OCI-LY1 (cell line): ENCODE results near the gene C1orf116.

Source experiments
- H2AFZ ChIP-seq: fragments of 200-600 bp; sonication (generic), shearing (Covaris generic); 2 replicates; pipeline ENCODE4 v1.6.0; 2014; ENCODE audit warnings: antibody characterized with exemption, mild to moderate bottlenecking, low read length
- H3F3A ChIP-seq: fragments of 200-600 bp; sonication (generic), shearing (Covaris generic); 2 replicates; pipeline ENCODE4 v1.6.0; 2014; ENCODE audit warnings: mild to moderate bottlenecking, antibody characterized with exemption, low read length, moderate library complexity; ENCODE audit not compliant: insufficient read depth
- H3K27ac ChIP-seq: fragments of 200-600 bp; sonication (generic); 2 replicates; pipeline ENCODE4 v1.5.1; 2014; ENCODE audit warnings: low read length, mixed run types, mild to moderate bottlenecking, low read depth; ENCODE audit not compliant: poor library complexity, severe bottlenecking
- H3K27me3 ChIP-seq: fragments of 200-600 bp; sonication (generic); 2 replicates; pipeline ENCODE4 v1.6.0; 2014; ENCODE audit warnings: antibody characterized with exemption, mild to moderate bottlenecking, low read length, moderate library complexity; ENCODE audit not compliant: insufficient read depth
- H3K36me3 ChIP-seq: fragments of 200-600 bp; sonication (generic); 2 replicates; pipeline ENCODE4 v1.6.1; 2014; ENCODE audit warnings: mild to moderate bottlenecking, antibody characterized with exemption, low read length, moderate library complexity, mixed read lengths; ENCODE audit not compliant: insufficient read depth
- H3K4me1 ChIP-seq: fragments of 200-600 bp; sonication (generic); 2 replicates; pipeline ENCODE4 v1.5.1; 2014; ENCODE audit warnings: mild to moderate bottlenecking, low read length, moderate library complexity; ENCODE audit not compliant: insufficient read depth, severe bottlenecking
- H3K4me2 ChIP-seq: fragments of 200-600 bp; sonication (generic), shearing (Covaris generic); 2 replicates; pipeline ENCODE4 v1.6.1; 2014; ENCODE audit warnings: low read length
- H3K4me3 ChIP-seq: fragments of 200-600 bp; sonication (generic); 2 replicates; pipeline ENCODE4 v1.5.1; 2014; ENCODE audit warnings: low read length, low read depth, mild to moderate bottlenecking, mixed read lengths; ENCODE audit not compliant: poor library complexity, severe bottlenecking
- H3K79me2 ChIP-seq: fragments of 200-600 bp; shearing (Covaris generic); 2 replicates; pipeline ENCODE4 v1.6.1; 2016; ENCODE audit warnings: mixed run types, low read length, mixed read lengths; ENCODE audit not compliant: insufficient read depth
- H3K9ac ChIP-seq: fragments of 200-600 bp; sonication (generic), shearing (Covaris generic); 2 replicates; pipeline ENCODE4 v1.6.1; 2014; ENCODE audit warnings: mild to moderate bottlenecking, low read length, mixed read lengths
- H3K9me2 ChIP-seq: fragments of 200-600 bp; sonication (generic), shearing (Covaris generic); 2 replicates; pipeline ENCODE4 v1.6.1; 2014; ENCODE audit warnings: low read depth, mild to moderate bottlenecking, low read length, mixed read lengths
- H3K9me3 ChIP-seq: fragments of 200-600 bp; shearing (Covaris generic); 2 replicates; pipeline ENCODE4 v1.6.1; 2014; ENCODE audit warnings: low read length, mixed read lengths
- H4K20me1 ChIP-seq: fragments of 200-600 bp; sonication (generic), shearing (Covaris generic); 2 replicates; pipeline ENCODE4 v1.6.0; 2016; ENCODE audit warnings: mild to moderate bottlenecking, low read length; ENCODE audit not compliant: insufficient read depth
- CTCF ChIP-seq: fragments of 200-600 bp; sonication (generic), shearing (Covaris generic); IDR thresholded peaks from 2 replicates; pipeline ENCODE4 v1.5.1; 2017; ENCODE audit warnings: mild to moderate bottlenecking, antibody characterized with exemption, low read length, moderate library complexity, mixed read lengths
- EZH2 ChIP-seq: fragments of 200-600 bp; sonication (generic), shearing (Covaris generic); IDR thresholded peaks from 2 replicates; pipeline ENCODE4 v1.8.0; 2017; ENCODE audit warnings: borderline replicate concordance, mixed run types, mild to moderate bottlenecking, antibody characterized with exemption, low read length, moderate library complexity, mixed read lengths

Gene C1orf116

DNA sequence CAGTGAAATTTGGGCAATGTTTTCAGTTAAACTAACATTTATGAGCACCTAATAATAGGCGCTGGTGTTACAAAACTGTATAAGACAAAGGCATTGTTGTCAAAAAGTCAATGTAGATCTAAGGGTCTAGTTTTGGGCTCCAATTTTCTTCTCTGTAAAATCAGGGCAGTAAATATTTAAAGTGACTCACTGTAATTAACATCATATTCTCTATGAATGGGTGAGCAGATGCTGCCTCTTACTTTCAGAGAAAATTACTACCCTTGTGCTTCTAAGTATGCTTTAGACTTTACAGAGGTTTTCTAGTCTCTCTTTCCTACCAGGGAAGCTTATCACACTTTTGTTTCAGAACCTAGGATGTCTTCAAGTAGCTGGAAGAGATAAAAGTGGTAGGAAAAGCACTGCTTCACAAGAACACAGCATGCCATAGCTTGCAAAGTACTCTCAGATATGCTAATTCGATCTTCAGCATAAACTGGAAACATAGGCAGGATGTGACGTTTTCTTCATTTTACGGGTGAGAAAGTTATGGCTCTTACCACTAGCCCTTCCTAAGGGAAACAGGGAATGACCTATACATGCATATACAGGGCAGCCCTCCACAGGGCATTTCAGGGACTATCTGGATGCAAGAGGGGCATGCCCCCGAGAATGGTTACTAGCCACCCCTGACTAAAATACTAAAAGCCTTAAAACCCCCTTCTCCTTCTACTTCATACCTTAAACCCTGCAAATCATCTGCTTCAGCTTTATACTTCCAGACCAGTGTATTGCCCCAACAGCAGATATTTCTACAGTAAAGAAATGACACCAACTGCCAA is 2.6 kb downstream of the C1orf116 start:
- H3K27ac ChIP-seq = no peak overlapping the region
- no peak overlapping the region for H3K9ac ChIP-seq
- H3K36me3 ChIP-seq = no peaks in the 10 kb centered on the region
- TF ChIP-seq CTCF (no peak), EZH2 (no peak)
- no peaks in the 10 kb centered on the region for H3K9me2 ChIP-seq
- no peak overlapping the region for H3K4me2 ChIP-seq
- H4K20me1 ChIP-seq = no peaks in the 10 kb centered on the region
- no peaks in the 10 kb centered on the region for H3K79me2 ChIP-seq
- H3K4me1 ChIP-seq = no peaks in the 10 kb centered on the region
- H3K27me3 ChIP-seq = no peaks in the 10 kb centered on the region
- no peaks in the 10 kb centered on the region for H3K9me3 ChIP-seq
- H3K4me3 ChIP-seq = no peak overlapping the region
- no peaks in the 10 kb centered on the region for H3F3A ChIP-seq
- no peak overlapping the region for H2AFZ ChIP-seq

DNA sequence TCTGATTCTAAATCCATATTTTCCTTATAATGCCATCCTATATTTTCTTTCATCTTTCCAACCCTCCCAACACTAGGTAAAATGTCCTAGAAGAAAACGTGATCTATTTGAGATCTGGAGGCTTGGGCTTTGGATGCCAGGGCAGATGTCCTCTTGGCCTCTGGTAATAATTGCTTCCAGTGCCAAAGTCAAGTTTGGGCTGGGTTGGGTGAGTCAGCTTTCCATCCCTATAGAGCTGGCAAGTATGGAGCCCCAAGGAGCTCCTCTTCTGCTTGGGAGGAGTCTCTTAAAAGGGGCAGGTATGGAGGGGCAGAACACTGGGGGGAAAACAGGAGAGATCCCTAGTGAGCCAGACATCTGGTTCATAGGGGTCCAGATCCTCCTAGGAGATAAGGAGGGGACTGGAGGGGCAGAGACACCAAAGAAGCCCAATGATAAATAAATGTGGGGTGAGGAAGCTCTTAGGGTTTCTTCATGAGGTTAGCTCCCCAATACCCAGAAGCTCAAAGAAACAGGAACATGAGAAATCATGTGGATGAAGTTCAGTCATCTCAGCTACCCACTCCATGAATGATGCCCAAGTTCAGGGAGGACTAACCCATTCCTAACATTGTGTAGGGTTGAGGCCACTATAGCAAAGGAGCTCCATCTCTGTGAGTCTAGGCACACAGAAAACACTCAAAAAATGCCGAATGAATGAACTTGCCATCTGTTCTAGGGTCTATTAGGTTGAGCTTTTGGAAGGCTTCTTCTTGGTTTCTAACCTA is 3.5 kb downstream of the C1orf116 start:
- H3K79me2 ChIP-seq = no peaks in the 10 kb centered on the region
- H3K4me2 ChIP-seq = no peak overlapping the region
- no peak overlapping the region for H3K4me3 ChIP-seq
- H4K20me1 ChIP-seq = no peaks in the 10 kb centered on the region
- H3F3A ChIP-seq = no peaks in the 10 kb centered on the region
- H2AFZ ChIP-seq = no peak overlapping the region
- no peak overlapping the region for H3K9ac ChIP-seq
- no peak for TF ChIP-seq CTCF
- no peak for TF ChIP-seq EZH2
- no peaks in the 10 kb centered on the region for H3K36me3 ChIP-seq
- no peaks in the 10 kb centered on the region for H3K9me2 ChIP-seq
- H3K27ac ChIP-seq = no peak overlapping the region
- no peaks in the 10 kb centered on the region for H3K4me1 ChIP-seq
- H3K27me3 ChIP-seq = no peaks in the 10 kb centered on the region
- H3K9me3 ChIP-seq = no peaks in the 10 kb centered on the region

DNA sequence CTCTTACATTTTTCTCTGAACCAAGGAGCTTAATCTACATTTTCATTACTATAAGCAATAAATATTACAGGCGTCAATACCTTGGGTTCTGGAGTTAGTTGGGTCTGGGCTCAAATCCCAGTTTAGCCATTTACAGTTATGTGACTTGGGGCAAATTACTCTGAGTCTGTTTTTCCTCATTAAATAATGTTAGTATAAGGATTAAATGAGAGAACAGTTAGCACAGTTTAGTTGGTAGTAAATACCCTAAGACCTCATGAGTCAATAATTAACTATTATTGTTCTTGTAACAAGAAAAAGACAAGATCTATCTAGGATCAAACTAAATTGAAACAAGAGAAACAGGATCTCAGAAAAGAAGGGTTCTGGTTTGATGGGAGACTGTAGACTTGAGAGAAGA is 4.6 kb downstream of the C1orf116 start:
- H3K4me2 ChIP-seq = no peak overlapping the region
- no peak overlapping the region for H2AFZ ChIP-seq
- no peaks in the 10 kb centered on the region for H3K79me2 ChIP-seq
- H3K4me3 ChIP-seq = no peak overlapping the region
- no peaks in the 10 kb centered on the region for H3K9me2 ChIP-seq
- H3K4me1 ChIP-seq = no peaks in the 10 kb centered on the region
- H3F3A ChIP-seq = no peaks in the 10 kb centered on the region
- H3K9me3 ChIP-seq = no peaks in the 10 kb centered on the region
- TF ChIP-seq EZH2 (no peak), CTCF (no peak)
- no peak overlapping the region for H3K27ac ChIP-seq
- no peaks in the 10 kb centered on the region for H4K20me1 ChIP-seq
- H3K9ac ChIP-seq = no peak overlapping the region
- H3K36me3 ChIP-seq = no peaks in the 10 kb centered on the region
- H3K27me3 ChIP-seq = no peaks in the 10 kb centered on the region
